Mesenchymal stem cell (in vitro differentiated cells and primary cell): ENCODE data around the gene BAHCC1.

Experiments
- DNase-seq: peaks from one replicate; pipeline ENCODE4 v3.0.0-alpha.2; 2013
- H2AFZ ChIP-seq: one replicate; pipeline ENCODE4 v1.6.1; 2013; ENCODE audit warnings: low read depth, mild to moderate bottlenecking, control low read depth, inconsistent platforms, low read length, moderate library complexity
- H2AK5ac ChIP-seq: 2 replicates; pipeline ENCODE4 v1.6.1; 2013; ENCODE audit warnings: low read length, moderate library complexity, mild to moderate bottlenecking, inconsistent platforms; ENCODE audit not compliant: severe bottlenecking
- H2BK120ac ChIP-seq: one replicate; pipeline ENCODE4 v1.6.1; 2013; ENCODE audit warnings: low read depth, mild to moderate bottlenecking, inconsistent platforms, low read length, moderate library complexity
- H2BK12ac ChIP-seq, 2 experiments: one replicate each; pipeline ENCODE4 v1.6.1; 2013; ENCODE audit warnings: inconsistent platforms in 2 of 2, low read length in 2 of 2, mild to moderate bottlenecking in 2 of 2, moderate library complexity in 2 of 2, control low read depth in 1 of 2
- H2BK15ac ChIP-seq: one replicate; pipeline ENCODE4 v1.6.1; 2013; ENCODE audit warnings: mild to moderate bottlenecking, low read depth, inconsistent platforms; ENCODE audit not compliant: poor library complexity, severe bottlenecking
- H2BK5ac ChIP-seq: 2 replicates; pipeline ENCODE4 v1.6.1; 2013; ENCODE audit warnings: low read depth, mild to moderate bottlenecking, low read length, control low read depth, inconsistent platforms; ENCODE audit not compliant: poor library complexity, severe bottlenecking
- H3K14ac ChIP-seq, 2 experiments: one replicate each; pipeline ENCODE4 v1.6.1; 2013; ENCODE audit warnings: inconsistent platforms in 2 of 2, low read length in 2 of 2, control low read depth in 1 of 2, mild to moderate bottlenecking in 1 of 2, moderate library complexity in 1 of 2
- H3K18ac ChIP-seq, 2 experiments: one replicate each; pipeline ENCODE4 v1.6.1; 2013; ENCODE audit warnings: inconsistent platforms in 2 of 2, low read length in 2 of 2, control low read depth in 1 of 2, low read depth in 1 of 2, mild to moderate bottlenecking in 1 of 2
- H3K23ac ChIP-seq, 2 experiments: one replicate each; pipeline ENCODE4 v1.6.1; 2013; ENCODE audit warnings: inconsistent platforms in 2 of 2, low read length in 2 of 2, mild to moderate bottlenecking in 2 of 2, moderate library complexity in 2 of 2, control low read depth in 1 of 2
- H3K27ac ChIP-seq: 2 replicates; pipeline ENCODE4 v1.5.1; 2013; ENCODE audit warnings: mild to moderate bottlenecking, moderate library complexity, low read length, control low read depth, inconsistent platforms; ENCODE audit not compliant: poor library complexity, severe bottlenecking
- H3K27me3 ChIP-seq, 2 experiments: 2 replicates each; pipeline versions ENCODE4 v1.6.1 to v1.7.0; 2013; ENCODE audit warnings: low read length in 2 of 2, mild to moderate bottlenecking in 2 of 2, moderate library complexity in 2 of 2, control low read depth in 1 of 2, inconsistent platforms in 1 of 2; ENCODE audit not compliant: control insufficient read depth in 1 of 2, insufficient read depth in 1 of 2
- H3K36me3 ChIP-seq, 2 experiments: 2 replicates each; pipeline versions ENCODE4 v1.6.1 to v1.7.0; 2013; ENCODE audit warnings: low read length in 2 of 2, control low read depth in 1 of 2, inconsistent platforms in 1 of 2, low read depth in 1 of 2, mild to moderate bottlenecking in 1 of 2; ENCODE audit not compliant: insufficient read depth in 2 of 2, control insufficient read depth in 1 of 2
- H3K4ac ChIP-seq, 2 experiments: one replicate each; pipeline ENCODE4 v1.6.1; 2013; ENCODE audit warnings: inconsistent platforms in 2 of 2, low read length in 2 of 2, mild to moderate bottlenecking in 2 of 2, moderate library complexity in 2 of 2, control low read depth in 1 of 2, low read depth in 1 of 2
- H3K4me1 ChIP-seq: 2 replicates; pipeline ENCODE4 v1.6.1; 2013; ENCODE audit warnings: low read depth, low read length, control low read depth; ENCODE audit not compliant: control insufficient read depth, insufficient read depth
- H3K4me2 ChIP-seq: 2 replicates; pipeline ENCODE4 v1.6.1; 2013; ENCODE audit warnings: low read length, mild to moderate bottlenecking, inconsistent platforms; ENCODE audit not compliant: poor library complexity, severe bottlenecking
- H3K4me3 ChIP-seq, 2 experiments: 2 replicates each; pipeline versions ENCODE4 v1.5.1 to v1.7.0; 2013; ENCODE audit warnings: low read length in 2 of 2, mild to moderate bottlenecking in 2 of 2, control low read depth in 1 of 2, low read depth in 1 of 2; ENCODE audit not compliant: insufficient read depth in 1 of 2
- H3K79me1 ChIP-seq: replicated peaks from 2 replicates; pipeline ENCODE4 v1.6.1; 2013; ENCODE audit warnings: mild to moderate bottlenecking, control low read depth, low read length, inconsistent platforms; ENCODE audit not compliant: poor library complexity, severe bottlenecking
- H3K9ac ChIP-seq: 2 replicates; pipeline ENCODE4 v1.7.0; 2013; ENCODE audit warnings: mild to moderate bottlenecking, low read length, moderate library complexity
- H3K9me3 ChIP-seq: 2 replicates; pipeline ENCODE4 v1.7.0; 2013; ENCODE audit warnings: mild to moderate bottlenecking, low read length; ENCODE audit not compliant: control insufficient read depth
- H4K8ac ChIP-seq: one replicate; pipeline ENCODE4 v1.6.1; 2013; ENCODE audit warnings: inconsistent platforms, mild to moderate bottlenecking, low read length, moderate library complexity
- H4K91ac ChIP-seq: one replicate; pipeline ENCODE4 v1.6.1; 2013; ENCODE audit warnings: mild to moderate bottlenecking, low read length, inconsistent platforms
- WGBS: methylation state at CpG from one replicate; pipeline ENCODE4 v1.1.7; 2013; ENCODE audit warnings: mixed read lengths; 5-methylcytosine and 5-hydroxymethylcytosine counted together

The BAHCC1 gene

GRCh38 chr17:81386141-81386645, 9.1 kb upstream of the BAHCC1 start:
- Histone ChIP-seq H2BK12ac (peak overlapping the region; percentile 28 to 89), H3K4me2 (peak overlapping the region; percentile 96), H2AFZ (peak overlapping the region; percentile 14), H3K9ac (peak overlapping the region; percentile 95), H2AK5ac (peak overlapping the region; percentile 53), H3K14ac (peak overlapping the region in 1 of 2 experiments; percentile 98), H4K91ac (peak overlapping the region; percentile 89), H3K4me1 (peaks cover 32% of the 10 kb centered on the region), H3K27ac (no peak overlapping the region), H2BK5ac (no peak overlapping the region), H3K23ac (peak overlapping the region in 1 of 2 experiments; percentile 6), H3K4me3 (peak overlapping the region; percentile 44 to 68), H4K8ac (peak overlapping the region; percentile 98), H3K27me3 (peaks cover under 1 to 4% of the 10 kb centered on the region in 2 experiments), H3K79me1 (peaks cover 17% of the 10 kb centered on the region), H3K36me3 (peaks cover 0 to 8% of the 10 kb centered on the region in 2 experiments), H2BK15ac (peak overlapping the region; percentile 99), H3K9me3 (no peaks in the 10 kb centered on the region), H3K18ac (peak overlapping the region; percentile 98 to 99), H2BK120ac (peak overlapping the region; percentile 100), H3K4ac (peak overlapping the region; percentile 64 to 81)
- 53% methylated on average over 13 of the region's 15 CpGs for WGBS
- no peak for DNase-seq

- H3K79me1 ChIP-seq = peaks cover 21% of the 10 kb centered on the region
- H2BK12ac ChIP-seq = peak overlapping the region in 1 of 2 experiments; percentile 89
- peak overlapping the region; percentile 48 for H2BK5ac ChIP-seq
Observed at GRCh38 chr17:81386646-81387099, 8.6 kb upstream of the BAHCC1 start.

DNA sequence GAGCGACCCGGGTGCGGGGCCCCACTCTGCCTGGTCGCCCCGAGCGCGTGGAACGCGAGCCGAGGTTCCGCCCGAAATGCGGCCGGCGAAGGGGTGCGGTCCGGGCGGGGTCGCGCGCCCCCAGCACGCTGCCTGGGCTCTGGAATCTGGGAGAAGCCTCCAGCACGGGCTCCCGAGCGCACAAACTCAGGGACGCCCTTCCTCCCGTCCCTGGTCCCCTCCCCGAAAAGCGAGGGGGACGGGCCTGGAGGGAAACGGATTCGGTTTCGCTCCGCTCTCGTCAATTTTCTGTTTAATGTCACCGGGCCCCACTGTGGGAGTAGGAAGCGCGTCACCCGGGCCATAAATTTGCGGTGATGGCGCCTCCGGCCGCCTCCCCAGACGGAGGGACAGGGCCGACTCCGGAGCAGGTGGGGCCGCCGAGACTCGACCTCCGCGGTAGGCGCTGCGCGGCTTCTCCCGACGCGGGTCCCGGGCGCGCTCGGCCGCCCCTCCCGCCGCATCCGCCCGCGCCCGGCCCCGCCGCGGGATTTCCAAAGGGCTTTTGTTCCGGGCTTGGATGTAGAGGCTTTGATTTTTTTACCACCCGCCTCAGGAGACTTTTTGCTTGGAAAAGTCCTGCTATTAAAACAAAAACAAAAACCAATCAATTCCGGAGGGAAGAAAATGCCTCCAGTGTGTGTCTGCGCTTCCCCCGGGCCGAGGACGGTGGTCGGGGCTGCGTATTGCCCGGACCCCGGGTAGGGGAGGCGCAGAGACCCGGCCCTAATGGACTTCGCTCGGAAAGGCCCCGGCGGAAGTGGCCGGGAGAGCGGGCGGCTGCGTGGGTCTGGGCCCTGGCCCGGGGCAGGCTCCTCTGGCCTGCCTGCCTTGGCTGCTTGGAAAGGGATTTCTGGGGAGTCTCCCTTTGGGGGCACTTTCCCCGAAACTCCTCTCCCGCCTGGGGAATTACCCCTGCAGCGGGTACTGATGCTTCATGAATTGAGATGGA, 7.9 kb upstream of the BAHCC1 start:
- Histone ChIP-seq H2AFZ (no peak overlapping the region), H3K23ac (peak overlapping the region in 1 of 2 experiments; percentile 39)

More at GRCh38 chr17:81386646-81387099, 8.6 kb upstream of the BAHCC1 start:
- H2AK5ac ChIP-seq = no peak overlapping the region
- H4K8ac ChIP-seq = peak overlapping the region; percentile 98
- H3K27ac ChIP-seq = no peak overlapping the region
- H3K27me3 ChIP-seq = peaks cover 0 to 4% of the 10 kb centered on the region in 2 experiments
- H2AFZ ChIP-seq = no peak overlapping the region
- peak overlapping the region; percentile 98 for H4K91ac ChIP-seq
- peaks cover 0 to 11% of the 10 kb centered on the region in 2 experiments for H3K36me3 ChIP-seq
- no peak for DNase-seq
- under 1% methylated on average over 29 of the region's 60 CpGs for WGBS
- H3K4me1 ChIP-seq = peaks cover 37% of the 10 kb centered on the region
- peak overlapping the region; percentile 95 for H3K9ac ChIP-seq
- H3K4me2 ChIP-seq = peak overlapping the region; percentile 96
- peak overlapping the region; percentile 68 to 82 for H3K4me3 ChIP-seq
- peak overlapping the region; percentile 98 to 99 for H3K18ac ChIP-seq
- H3K4ac ChIP-seq = peak overlapping the region; percentile 98 to 99
- peak overlapping the region; percentile 99 for H2BK15ac ChIP-seq
- no peaks in the 10 kb centered on the region for H3K9me3 ChIP-seq
- H3K23ac ChIP-seq = peak overlapping the region in 1 of 2 experiments; percentile 6
- H3K14ac ChIP-seq = peak overlapping the region; percentile 68 to 93
- peak overlapping the region; percentile 100 for H2BK120ac ChIP-seq

More for the DNA sequence above, 7.9 kb upstream of the BAHCC1 start:
- Histone ChIP-seq H4K91ac (peak overlapping the region; percentile 98), H3K27ac (no peak overlapping the region), H3K18ac (peak overlapping the region; percentile 98 to 99), H3K14ac (peak overlapping the region; percentile 68 to 93), H3K36me3 (peaks cover 0 to 11% of the 10 kb centered on the region in 2 experiments), H2BK120ac (peak overlapping the region; percentile 100), H3K4me2 (peak overlapping the region; percentile 96), H2BK12ac (peak overlapping the region in 1 of 2 experiments; percentile 85), H4K8ac (peak overlapping the region; percentile 98), H3K9ac (peak overlapping the region; percentile 95), H2AK5ac (peak overlapping the region; percentile 61), H2BK15ac (peak overlapping the region; percentile 95), H3K79me1 (peaks cover 24% of the 10 kb centered on the region), H3K4me3 (peak overlapping the region; percentile 68 to 82), H3K9me3 (no peaks in the 10 kb centered on the region), H3K27me3 (peaks cover 0 to 4% of the 10 kb centered on the region in 2 experiments), H3K4ac (peak overlapping the region; percentile 98 to 99), H2BK5ac (peak overlapping the region; percentile 59), H3K4me1 (peaks cover 43% of the 10 kb centered on the region)
- 2% methylated on average over 95 of the region's 96 CpGs for WGBS
- peak; percentile 92 for DNase-seq
